Stimulated activated CD4-positive, alpha-beta T cell treated with anti-CD3 and anti-CD28 coated beads, Interleukin-1b, Interleukin-23, amount 100 ng/mL, for 48 hours (primary cell): Measurements from ENCODE around the gene RAB40B.
"Not testable (repeated sequence)": the region's sequence is repeated elsewhere in the genome, so short reads cannot be mapped to it uniquely, and the experiment has no call there.

Experiments used
- DNase-seq: peaks from one replicate; pipeline ENCODE4 v3.0.0-alpha.2; 2020

The RAB40B gene

DNA sequence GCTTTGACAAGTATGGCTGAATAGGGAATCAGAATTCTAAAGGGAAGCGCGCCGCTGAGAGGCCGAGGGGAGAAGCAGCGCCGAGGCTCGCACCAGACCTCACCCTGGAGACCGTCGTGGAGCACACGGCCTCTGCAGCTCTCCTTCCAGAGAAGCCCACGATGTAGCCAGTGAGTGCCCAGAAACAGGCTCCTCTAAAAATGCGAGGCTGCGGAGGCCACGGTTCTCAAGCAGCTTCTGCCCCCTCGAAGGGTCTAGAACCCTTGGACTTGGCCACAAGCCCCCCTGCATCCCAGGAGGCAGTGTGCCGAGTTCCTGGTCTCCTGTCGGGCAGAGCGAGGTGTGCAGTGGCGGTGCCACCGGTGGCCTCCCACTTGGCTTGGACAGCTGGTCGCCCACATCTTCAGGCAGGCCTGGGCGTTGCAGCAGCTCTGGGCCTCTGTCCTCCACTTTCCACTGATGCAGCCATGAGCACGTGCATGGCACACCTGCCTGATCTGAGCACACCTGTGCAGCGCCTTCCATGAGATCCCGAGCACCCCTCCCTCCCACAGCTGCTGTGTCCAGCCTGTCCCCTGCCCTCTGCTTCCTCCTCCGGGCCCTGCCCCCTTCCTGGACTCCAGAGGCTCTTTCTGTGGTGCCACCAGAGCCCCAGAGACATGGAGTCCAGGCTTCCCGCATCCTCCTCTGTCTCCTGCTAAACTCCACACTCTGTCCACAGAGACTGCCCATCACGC is 31.4 kb downstream of the RAB40B start:
- no peak for DNase-seq

DNA sequence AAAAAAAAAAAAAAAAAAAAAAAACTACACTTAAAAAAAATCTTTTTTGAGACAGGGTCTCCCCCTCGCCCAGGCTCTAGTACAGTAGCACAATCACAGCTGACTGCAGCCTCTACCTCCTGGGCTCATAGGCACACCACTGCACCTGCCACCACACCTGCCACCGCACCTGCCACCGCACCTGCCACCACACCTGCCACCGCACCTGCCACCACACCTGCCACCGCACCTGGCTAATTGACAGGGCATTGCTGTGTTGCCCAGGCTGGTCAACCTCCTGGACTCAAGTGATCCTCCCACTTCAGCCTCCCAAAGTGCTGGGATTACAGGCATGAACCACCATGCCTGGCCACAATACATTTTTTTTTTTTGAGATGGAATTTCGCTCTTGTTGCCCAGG is 32.6 kb downstream of the RAB40B start:
- no peak for DNase-seq

DNA sequence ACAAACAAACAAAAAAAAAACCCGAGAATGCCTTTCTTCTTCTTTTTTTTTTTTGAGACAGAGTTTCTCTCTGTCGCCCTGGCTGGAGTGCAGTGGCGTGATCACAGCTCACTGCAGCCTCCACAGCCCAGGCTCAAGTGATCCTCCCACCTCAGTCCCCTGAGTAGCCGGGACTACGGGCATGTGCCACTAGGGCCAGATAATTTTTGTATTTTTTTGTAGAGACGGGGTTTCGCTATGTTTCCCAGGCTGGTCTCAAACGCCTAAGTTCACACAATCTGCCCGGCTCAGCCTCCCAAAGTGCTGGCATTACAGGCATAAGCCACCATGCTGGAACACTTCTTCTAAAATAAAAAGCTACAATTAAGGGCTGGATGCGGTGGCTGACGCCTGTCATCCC is 33.3 kb downstream of the RAB40B start:
- no peak for DNase-seq

DNA sequence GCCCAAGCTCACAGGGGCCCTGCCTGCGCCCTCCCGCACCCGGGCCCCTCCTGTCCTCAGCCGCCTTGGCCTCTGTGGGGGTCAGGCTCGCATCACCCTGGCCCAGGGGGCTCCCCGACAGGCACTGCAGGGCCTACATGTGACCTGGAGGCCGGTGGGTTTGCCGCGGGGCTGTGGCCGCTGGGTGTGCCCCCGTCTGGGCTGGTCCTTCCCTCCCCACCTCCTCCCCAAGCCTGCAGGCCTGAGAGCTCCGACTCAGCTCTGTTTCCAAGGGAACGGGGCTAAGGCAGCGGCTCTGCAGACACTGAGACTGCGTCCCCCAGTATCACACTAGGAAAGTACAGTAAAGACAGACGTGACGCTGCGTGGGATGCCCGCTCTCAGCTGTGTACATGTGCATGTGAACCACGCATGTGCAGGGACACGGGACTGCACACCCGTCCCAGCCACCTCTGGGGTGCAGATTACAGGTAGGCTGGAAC is 33.8 kb downstream of the RAB40B start:
- no peak for DNase-seq

DNA sequence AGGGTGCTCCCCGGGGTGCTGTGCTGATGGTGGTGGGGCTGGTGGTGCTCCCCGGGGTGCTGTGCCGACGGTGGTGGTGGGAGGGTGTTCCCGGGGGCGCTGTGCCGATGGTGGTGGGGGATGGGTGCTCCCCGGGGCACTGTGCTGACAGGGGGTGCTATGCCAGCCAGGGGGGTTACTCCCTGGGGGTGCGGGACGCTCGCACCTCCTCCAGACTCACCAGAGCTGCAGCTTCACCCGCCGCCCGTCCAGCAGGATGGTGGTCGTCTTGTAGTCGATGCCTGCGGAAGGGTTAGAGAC is 34.3 kb downstream of the RAB40B start:
- DNase-seq = no peak

DNA sequence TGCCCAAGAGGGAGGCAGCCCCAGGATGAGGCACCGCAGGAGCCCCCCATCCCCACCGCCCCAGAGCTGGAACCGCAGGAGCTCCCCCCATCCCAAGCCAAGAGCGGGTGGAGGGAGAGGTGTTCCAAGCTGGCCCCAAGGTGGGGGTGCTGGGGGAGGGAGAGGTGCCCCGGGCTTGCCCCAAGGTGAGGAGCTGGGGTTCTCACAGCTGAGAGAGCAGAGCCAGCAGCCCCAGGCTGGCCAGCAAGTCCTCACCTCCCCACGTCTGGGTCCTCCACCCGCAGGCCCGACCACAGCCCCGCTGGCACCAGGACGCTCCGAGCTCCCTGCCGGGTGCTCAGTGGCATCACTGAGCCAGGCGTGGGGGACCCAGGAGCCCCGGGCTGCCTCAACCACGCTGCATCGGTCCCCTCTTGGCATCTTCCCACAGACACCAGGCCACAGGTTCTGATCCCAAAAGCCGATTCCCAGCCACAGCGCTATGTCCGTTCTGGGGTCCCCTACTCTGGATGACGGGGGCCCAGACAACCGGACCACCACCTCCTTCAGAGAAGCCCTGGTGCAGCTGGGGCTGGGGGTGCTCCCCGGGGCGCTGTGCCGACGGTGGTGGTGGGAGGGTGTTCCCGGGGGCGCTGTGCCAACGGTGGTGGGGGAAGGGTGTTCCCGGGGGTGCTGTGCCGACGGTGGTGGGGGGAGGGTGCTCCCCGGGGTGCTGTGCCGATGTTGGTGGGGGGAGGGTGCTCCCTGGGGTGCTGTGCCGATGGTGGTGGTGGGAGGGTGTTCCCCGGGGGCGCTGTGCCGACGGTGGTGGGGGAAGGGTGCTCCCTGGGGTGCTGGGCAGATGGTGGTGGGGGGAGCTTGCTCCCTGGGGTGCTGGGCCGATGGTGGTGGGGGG is 34.9 kb downstream of the RAB40B start:
- DNase-seq = no peak

DNA sequence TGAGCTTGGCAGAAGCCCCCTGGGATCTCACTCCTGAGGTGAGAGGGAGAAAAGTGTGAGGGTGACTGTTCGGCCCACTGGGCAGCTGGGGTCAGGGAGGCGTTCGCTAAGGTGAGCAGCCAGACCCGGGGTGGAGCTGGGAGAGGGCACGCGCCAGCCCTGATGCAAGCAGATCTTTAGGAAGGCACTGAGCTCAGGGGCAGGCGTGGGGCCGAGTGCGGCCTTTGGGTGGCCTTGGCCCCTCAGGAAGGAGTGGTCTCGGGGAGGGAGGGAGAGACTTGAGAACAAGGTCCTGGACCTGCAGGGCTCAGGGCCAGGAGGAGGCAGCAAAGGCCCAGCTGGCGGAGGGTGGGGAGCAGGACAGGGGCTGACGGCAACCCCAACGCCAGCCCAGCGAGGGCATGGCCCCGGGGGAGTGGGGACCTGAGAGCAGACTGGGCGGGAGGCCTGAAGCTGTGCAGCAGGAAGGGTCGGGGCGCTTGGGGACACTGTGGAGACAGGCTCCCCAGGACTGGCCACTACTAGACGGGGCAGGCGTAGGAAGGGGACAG is 35.7 kb downstream of the RAB40B start:
- no peak for DNase-seq

DNA sequence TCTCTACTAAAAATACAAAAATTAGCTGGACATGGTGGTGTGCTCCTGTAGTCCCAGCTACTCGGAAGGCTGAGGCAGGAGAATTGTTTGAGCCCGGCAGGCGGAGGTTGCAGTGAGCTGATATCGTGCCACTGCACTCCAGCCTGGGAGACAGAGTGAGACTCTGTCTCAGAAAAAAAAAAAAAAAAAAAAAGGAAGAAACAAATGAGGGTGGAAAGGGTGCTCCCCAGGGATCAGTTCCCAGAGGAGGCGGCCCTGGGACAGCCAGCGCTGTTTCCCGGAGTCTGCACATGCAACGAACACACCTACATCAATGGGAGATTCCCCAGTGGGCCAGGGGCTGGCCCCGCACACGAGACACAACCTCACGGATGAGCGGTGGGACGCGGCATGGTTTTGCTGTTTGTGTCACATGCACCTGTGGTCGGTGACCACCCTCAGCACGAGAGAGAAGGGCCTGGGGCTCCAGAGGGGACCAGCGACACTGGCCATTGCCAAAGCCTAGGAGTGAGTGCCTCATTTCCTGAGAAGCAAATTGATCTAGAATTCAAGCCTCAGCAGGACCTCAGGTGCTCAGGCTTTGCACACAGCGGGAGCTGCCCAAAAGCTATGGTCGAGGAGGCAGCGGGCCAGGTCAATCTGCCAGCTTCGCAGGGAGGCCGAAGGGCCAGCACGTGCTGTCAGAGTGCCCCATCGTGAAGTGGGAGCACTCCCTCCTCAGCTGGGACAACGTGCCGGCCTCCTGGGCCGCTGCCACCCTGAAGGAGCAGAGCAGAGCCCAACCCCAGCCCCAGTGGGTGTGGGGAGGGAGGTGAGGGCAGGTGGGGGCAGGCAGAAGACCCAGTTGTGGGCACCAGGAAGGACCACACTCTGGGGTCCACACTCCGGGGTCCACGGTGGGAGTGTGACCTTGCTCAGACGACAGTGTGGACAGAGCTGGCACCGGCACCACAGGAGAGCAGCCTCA is 36.5 kb downstream of the RAB40B start:
- DNase-seq = no peak

DNA sequence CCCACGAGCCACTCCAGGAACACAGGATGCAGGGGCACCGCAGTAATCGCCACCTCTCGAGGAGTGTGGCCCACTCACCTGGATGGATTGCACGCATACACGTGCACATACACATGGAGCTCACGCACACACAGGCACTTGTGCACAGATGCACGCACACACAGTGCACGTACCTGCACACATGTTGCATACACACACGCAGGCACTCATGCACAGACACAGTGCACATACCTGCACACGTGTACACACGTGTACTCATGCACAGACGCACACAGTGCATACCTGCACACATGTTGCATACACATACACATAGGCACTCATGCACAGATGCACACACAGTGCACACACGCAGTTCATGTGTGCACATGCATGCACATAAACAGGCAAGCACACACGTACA is 38.6 kb downstream of the RAB40B start:
- DNase-seq = no peak

DNA sequence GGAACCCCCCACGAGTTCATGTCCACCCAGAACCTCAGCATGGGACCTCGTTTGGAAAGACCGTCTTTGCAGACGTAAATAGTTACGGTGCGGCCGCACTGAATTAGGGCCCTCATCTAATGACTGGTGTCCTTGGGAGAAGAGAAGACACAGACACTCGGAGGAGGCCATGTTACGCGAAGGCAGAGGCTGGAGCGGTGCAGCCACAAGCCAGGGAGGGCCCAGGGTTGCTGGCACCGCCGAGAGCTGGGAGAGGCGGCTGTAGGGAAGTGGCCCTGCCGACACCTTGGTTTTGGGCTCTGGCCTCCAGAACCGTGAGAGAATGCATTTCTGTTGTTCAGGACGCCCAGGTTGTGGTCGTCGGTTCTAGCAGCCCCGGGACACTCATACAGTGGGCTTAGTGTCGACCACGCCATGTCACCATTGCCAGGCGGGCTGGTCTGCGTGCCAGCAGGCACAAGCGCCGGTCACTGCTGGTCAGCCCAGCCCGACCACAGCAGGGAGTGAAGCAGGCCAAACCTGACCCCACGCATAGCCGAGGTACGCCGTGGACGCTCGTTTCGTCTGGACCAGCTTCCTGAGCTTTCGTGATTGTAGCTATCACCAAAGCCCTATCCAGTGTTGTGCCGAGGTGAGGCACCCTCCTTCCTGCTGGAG is 39.6 kb downstream of the RAB40B start:
- no peak for DNase-seq

DNA sequence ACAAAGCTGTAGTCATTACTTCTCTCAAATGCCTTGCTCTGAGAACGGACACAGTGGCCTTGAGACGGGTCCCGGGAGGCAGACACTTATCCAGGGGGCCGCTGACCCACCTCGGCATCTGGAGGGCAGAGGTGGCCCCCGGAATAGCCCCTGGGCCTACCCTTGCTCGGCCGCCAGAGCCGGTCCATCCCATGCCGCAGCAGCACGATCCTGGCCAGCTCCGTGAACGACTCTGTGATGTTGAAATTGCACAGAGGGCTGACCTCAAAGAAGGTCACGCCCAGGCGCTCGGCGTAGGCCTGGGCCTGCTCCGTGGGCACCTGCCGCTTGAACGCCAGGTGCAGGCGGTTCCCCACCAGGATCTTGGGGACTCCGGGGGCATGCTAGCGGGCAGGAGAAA is 40.2 kb downstream of the RAB40B start:
- DNase-seq = no peak

DNA sequence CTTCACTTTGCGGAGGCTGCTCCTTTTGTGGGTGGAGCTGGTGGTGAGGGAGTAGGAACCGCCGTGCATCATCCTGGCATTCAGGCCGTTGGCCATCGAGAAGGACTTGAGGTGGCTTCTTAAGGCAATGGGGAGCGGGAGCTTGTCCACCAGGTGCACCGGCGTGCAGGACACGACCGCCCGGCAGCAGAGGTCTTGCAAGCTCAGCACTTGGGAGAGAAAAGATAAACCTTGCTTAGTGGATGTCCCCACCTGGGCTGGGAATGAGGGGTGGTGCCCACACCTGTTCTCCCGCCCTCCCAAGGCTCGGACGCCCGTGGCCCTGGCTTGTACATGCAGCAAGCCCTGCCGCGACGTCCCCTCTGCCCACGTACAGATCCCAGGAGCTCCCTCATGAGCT is 40.6 kb downstream of the RAB40B start:
- DNase-seq = no peak

DNA sequence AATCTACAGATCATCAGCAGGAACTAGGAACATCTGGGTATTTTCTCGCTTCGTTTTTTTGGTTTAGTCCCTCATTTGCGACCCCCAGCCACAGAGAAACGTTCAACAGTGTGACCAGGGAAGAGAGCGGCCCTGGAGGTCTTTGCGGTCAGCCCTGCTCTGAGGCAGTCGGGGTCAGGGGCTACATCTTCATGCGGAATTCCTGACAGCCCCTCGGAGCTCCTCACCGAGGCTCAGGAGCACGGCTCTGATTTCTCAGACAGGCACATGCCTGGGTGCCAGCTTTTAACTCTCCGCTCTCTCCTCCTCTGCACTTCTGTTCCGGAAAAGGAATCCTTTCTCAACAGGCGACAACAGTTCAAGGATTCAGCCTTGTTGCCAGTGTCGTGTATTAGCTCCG is 42.2 kb downstream of the RAB40B start:
- DNase-seq = no peak

DNA sequence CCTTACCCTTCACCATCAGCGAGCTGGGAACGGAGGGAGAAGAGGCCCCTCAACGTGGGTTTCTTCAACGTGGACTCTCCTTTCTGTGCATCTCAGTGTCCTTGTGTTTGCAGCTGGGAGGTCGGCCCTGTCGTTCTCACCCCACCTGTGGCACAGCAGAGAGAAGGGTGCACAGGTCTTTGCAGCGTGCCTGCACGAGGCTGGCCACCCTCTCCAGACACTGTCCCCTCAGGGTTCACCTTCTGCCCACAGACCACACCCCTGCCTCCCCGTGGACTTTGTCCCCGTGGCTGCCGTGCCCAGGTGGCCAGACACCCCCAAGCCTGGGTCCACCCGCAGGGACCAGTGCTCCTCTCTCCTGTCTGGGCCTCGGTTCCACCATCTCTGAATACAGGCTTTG is 43.0 kb downstream of the RAB40B start:
- no peak for DNase-seq

DNA sequence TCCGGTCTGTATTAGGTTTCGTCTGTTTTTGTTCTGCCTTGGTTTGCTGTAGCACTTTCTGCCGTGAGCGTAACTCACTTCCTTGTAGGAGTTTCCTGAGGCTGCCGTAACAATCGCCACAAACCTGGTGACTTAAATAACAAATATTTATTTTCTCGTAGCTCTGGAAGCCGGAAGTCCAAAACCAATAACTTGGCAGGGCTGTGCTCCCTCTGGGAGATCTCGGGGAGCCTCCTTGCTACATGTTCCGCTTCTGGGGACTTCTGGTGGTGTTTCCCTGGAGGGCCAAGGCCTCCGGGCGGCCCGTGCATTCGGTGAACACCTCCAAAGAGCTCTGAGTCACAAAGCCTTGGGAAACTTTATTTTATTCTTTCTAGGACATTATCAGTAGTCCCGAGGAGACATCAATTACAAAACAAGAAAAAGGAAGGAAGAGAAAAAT is 43.4 kb downstream of the RAB40B start:
- DNase-seq = no peak

DNA sequence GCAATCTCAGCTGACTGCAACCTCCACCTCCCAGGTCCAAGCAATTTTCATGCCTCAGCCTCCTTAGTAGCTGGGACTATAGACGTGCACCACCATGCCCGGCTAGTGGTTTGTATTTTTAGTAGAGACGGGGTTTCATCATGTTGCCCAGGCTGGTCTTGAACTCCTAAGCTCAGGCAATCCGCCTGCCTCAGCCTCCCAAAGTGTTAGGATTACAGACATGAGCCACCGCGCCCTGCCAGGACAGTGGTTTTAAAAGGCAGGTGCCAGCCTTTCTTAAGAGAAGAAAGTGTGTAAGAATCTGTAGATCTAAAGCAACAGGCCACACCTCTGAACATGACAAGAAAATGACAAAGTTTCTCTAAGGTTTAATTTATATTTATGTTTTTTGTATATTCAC is 43.9 kb downstream of the RAB40B start:
- not testable (repeated sequence) for DNase-seq

DNA sequence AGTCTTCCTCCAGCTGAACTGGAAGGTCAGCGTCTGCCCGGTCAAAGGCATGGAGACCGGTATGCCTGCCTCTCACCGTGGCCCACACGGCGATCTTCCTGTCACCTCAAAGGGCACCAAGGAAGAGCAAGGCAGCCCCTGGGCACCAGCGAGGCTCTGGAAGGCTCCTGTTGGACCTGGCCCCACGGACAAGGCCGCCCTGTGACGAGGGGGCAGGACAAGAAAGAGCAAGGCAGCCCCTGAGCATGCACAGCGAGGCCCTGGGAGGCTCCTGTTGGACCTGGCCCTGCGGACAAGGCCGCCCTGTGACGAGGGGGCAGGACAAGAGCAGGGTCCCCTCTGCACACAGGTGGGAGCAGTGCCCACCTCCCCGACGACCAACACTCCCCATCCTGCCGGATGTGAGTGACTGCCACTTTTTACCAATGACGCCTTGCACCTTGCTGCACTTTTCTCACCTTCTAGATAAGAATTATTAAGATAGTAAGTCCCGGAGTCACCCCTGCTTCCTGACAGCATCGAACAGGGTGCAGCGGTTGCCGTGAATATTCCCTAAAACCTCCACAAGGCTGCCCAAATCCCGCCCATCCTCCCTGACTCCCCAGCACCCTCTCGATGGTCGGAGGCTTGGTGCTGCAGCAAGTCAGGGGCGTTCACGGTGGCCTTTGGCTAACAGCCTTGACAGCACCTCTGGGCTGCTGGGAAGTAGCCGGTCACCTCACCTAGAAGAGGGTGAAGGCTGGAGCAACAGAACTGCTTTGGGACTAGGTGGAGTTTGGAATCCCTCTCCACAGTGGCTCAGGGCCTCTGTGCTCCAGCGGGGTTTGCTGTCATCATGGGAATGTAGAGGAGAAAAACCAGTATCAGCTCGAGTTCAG is 44.6 kb downstream of the RAB40B start:
- DNase-seq = no peak

DNA sequence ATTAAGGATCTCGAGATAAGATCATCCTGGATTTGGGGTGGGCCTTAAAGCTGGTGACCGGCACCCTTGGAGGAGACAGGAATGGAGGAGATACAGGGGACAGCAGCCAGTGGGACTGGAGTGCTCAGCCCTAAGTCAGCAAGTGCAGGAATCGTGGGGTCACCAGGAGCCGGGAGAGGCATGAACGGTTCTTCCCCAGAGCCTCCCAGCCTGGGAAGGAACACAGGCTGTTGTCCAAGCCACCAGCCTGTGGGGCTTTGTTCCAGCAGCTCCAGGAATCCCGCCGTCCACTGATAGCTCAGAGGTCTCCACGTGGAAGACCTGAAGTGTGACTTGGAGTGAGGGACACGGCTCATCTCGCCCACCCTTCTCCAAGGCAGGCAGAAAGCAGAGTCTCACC is 47.8 kb downstream of the RAB40B start:
- DNase-seq = no peak

DNA sequence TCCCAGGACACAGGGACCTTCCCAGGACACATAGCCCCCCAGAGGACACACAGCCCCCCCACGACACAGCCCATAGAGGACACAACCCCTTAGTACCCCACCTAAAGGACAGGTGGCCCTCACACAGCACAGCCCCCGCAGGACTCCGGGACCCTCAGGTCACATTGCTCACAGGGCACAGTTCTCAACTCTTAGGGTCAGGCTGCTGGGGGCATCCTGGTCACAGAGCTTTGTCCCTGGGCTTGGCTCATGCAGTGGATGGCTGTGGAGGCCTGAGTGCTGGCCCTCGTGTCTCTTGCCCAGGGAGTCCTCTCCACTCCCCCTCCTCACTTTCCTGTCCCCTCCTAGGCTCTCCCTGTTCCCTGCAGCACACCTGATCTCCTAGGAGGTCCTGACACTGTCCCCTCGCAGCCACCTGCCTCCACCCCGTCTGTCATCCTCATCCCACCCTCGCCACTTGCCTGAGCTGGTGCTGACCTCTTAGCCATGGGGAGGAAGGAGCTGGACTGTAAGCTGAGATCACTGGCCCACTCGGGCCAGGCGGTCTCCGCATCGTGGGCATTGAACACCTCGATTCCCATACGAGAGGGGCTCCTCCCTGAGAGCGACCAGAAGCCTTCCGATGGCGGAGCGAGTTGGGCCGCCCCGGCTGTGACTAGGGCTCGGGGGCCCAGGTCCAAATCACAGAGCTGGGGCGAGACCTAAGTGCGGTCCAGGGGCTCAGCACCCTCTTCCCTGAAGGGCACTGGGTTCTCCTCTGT is 48.8 kb downstream of the RAB40B start:
- no peak for DNase-seq

DNA sequence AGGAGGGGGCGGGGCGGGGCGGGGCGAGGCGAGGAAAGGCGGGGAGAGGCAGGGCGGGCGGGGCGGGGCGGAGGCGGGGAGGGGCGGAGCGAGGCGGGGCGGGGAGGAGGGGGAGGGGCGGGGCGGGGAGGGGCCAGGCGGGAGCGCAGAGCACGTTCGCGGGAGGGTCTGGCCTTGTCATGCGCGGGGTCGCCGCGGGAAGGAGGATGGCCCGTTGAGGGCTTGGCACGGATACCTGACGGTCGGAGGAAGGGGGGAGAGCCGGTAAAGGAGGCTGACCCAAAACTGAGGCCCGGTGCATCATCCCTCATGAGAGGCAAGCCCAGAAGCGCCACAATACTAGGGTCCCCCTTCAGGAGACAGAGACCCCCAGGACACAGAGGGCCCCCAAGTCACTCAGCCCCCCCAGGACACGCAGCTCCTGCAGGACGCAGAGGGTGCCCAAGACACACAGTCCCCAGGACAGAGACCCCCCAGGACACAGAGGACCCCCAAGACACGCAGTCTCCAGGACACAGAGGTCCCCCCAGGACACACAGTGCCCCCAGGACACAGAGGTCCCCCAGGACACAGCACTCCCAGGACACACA is 49.7 kb downstream of the RAB40B start:
- DNase-seq = no peak
